Umbilical cord (tissue), 2 donors: ENCODE measurements around the gene TOR2A. TPM values are rescaled to one million over a fixed set of nuclear protein-coding genes. Genes with fewer than 3 reads are reported as not detected.
"Not testable (repeated sequence)": the region's sequence is repeated elsewhere in the genome, so short reads cannot be mapped to it uniquely, and the experiment has no call there.

Experiments used
- DNase-seq: peaks from one replicate; pipeline ENCODE4 v3.0.0-alpha.2; 2015; ENCODE audit warnings: low spot score
- total RNA-seq: library from RNA; depleted of rRNA; stranded (reverse); fragments of >200 nt; gene quantifications from one replicate; pipeline ENCODE4 v1.2.3, GENCODE V29; 2014; ENCODE audit warnings: low replicate concordance; ENCODE audit not compliant: insufficient read depth

The TOR2A gene
- total RNA-seq, 1 donor from 2014 or later: 4.6 TPM

DNA sequence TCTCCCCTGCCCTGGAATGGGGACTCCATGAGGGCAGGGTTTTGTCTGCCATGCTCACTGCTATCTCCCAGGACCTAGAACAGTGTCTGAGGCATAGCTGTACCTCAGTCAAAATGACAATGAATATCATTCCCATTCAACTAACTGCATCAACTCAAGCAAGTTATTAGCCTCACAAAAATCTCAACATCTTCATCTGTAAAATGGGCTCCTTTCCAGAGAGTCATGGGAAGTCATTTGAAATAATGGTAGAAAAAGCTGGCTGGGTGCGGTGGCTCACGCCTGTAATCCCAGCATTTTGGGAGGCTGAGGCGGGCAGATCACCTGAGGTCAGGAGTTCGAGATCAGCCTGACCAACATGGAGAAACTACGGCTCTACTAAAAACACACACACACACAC lies 34.0 kb upstream of the TOR2A start:
- no peak for DNase-seq

DNA sequence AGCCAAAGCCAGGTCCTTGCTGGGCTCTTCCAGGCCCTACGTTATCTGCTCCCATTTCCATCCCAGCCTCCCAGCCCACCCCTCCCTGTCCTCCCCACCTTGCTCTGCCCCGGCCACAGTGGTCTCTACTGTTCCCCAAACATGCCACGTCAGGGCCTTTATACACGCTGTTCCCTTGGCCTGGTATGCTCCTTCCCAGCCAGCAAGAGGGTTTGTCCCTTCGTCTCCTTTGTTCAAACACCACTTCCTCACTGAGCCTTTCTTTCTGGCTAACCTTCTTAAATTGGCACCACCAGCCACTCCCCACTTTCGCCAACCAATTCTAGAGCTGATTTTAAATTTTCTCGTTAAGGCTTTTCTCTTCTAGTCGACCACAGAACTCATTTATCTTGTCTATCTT lies 33.6 kb upstream of the TOR2A start:
- no peak for DNase-seq

GRCh38 chr9:127767909-127768331 lies 32.8 kb upstream of the TOR2A start:
- peak; percentile 59 for DNase-seq

GRCh38 chr9:127767410-127767809 lies 32.3 kb upstream of the TOR2A start:
- no peak for DNase-seq

- no peak for DNase-seq
Measured at GRCh38 chr9:127765418-127765817, 30.3 kb upstream of the TOR2A start.

DNA sequence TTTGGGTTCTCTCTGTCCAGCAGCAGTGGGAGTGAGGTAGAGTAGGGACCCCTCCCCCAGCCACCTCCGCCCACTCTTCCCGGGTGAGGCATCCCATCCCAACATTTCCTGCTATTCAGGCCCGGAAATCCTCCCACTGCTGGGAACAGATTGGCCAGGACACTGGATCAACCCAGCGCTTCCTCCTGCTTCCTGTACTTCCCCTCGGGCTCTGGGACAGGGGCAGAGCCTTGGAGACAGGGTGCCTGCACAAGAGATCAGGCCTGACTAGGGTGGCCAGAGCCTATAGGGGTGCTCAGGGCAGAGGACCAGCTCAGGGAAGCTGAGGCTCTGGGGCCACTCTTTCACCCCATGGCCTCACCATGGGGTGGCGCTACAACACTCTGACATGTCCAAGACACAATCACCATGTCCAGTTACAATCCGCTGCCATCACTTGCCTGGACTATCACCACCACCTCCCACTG lies 28.9 kb upstream of the TOR2A start:
- no peak for DNase-seq

- DNase-seq: no peak
Measured at GRCh38 chr9:127762111-127762676, 27.1 kb upstream of the TOR2A start.

DNA sequence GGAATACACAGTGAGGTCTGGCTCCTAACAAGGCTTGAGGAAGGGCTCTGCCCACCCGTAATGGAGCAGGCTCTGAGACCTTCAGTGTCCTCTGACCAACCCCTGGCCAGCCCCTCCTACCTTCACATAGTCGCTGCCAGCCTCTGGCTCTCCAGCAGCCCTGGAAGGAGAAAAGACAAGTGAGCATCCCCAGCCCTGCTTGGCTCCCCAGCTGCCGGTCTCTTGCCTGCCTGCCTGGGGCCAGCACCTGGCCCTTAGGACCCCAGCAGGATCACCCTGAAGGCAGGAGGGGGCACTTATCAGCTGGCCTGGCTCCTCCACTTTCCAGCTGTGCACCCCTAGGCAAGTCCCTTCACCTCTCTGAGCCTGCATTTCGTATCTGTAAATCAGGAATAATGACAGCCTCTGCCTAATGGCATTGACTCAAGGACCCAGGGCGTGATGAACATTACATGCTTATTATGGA lies 26.4 kb upstream of the TOR2A start:
- no peak for DNase-seq

DNA sequence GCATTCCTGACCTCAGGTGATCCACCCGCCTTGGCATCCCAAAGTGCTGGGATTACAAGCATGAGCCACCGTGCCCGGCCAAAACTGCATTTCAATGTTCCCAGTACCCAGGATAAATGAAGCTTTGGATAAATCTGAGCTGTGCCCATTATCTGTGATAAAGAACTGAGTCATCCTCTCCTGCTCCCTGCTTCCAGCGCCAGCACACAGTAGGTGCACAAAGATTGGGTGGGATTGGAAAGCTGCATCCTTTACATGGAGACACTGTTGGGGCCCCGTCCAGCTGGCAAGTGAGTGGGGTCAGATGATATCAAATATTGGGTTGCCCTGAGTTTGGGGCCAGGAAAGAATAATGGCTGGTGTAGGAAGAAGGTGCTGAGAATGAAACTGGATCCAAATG lies 26.0 kb upstream of the TOR2A start:
- no peak for DNase-seq

- no peak for DNase-seq
Measured at GRCh38 chr9:127758843-127759242, 23.7 kb upstream of the TOR2A start.

- not testable (repeated sequence) for DNase-seq
Measured at GRCh38 chr9:127756776-127757175, 21.7 kb upstream of the TOR2A start.

DNA sequence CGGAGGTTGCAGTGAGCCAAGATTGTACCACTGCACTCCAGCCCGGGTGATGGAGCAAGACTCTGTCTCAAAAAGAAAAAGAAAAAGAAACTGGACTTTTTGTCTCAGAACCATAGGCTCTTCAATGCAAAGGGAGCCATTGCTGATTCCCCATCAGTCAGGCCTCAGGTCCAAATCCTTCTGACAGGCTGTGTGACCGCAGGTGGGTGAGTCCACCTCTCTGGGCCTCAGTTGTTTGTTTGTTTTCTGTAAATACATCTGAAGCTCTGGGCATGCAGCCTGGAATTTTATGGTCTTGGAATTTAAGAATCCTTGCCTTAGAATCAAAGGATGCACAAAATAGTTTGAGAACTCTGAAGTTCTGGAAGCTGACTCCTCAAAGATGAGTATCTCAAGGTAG lies 21.1 kb upstream of the TOR2A start:
- DNase-seq: no peak

- DNase-seq: no peak
Measured at GRCh38 chr9:127755061-127756060, 20.3 kb upstream of the TOR2A start.

DNA sequence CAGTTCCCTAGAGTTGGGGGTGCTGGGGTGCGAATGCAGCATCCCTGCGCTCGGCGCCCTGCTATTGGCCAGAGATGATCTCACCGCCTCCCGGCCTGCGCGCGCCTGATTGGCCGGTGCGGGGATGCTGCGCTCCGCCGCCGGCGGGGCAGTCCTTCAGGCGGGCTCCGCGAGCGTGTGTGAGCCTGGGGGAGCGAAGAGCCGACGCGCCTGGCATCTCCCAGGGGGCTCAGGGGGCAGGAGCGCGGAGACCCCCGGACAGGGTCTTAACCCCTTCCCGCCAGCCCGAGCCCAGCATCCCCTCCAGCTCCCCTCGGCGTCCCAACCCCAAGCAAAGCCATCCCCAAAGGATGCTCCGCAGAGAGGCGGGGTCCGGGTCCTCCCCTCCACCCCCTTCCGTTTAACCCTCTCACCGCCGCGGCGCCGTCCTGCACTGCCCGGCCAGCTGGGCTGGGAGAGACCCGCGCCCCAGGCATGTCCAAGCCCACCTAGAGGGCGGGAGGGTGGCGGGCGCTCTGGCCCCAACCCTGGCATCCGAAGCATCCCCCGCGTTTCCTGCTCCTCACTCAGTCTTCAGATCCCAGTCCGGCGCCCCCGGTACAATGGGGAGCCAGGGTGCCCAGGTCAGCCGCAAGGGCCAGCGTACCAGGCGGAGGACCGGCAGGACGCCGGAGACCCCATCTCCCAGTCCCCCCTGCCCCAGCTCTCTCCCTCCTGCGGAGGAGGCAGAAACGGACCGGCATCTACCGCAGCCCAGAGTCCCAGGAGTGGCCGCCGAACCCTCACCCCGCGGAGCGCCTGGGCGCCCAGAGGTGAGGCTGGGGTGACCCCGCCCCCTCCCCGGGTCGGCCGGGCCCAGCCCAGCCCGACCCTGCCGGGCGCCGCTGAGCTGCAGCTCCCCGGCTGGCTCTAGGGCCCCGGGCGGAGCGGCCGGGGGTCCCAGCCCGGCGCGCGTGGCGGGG lies 19.3 kb upstream of the TOR2A start:
- DNase-seq: no peak

GRCh38 chr9:127753622-127754021 lies 18.5 kb upstream of the TOR2A start:
- no peak for DNase-seq

- DNase-seq: no peak
Measured at GRCh38 chr9:127753148-127753547, 18.1 kb upstream of the TOR2A start.

GRCh38 chr9:127751269-127752054 lies 16.4 kb upstream of the TOR2A start:
- no peak for DNase-seq

GRCh38 chr9:127749090-127749787 lies 14.1 kb upstream of the TOR2A start:
- DNase-seq: no peak

DNA sequence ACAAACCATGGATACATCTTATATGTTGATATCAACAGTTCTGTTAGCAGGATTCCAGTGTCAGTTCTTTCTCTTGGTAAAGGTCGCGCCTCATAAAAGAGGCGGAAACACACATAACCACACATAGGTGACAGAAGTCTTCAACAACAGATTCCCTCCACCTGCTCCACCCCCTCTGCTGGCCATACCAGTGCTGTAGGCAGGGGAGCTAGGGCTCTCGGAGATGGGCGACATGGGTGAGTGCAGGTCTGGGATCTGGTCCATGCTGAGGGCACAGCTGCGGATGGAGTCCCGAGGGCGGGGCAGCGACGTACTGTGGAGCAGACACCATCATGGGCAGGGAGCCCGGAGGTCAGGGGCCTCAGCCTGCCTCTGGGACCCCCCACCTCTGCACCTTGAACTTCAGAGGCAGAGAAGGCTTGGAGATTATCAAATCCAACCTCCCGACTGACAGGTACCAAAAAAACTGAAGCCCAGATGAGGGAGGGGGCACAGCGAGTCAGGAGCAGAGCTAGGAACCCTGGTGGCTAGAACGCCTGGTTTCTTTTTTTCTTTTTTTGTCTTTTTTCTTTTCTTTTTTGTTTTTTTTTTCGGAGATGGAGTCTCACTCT lies 12.0 kb upstream of the TOR2A start:
- DNase-seq: no peak
